HG03103 (cell line): ENCODE measurements around the gene DDX60.
"Not testable (repeated sequence)": the region's sequence is repeated elsewhere in the genome, so short reads cannot be mapped to it uniquely, and the experiment has no call there.

Experiments used
- ATAC-seq: cut with Tn5 transposase; IDR thresholded peaks from one replicate; pipeline ENCODE4 v1.9.1; 2021; ENCODE audit warnings: low read depth; ENCODE audit not compliant: unreplicated experiment

The DDX60 gene

DNA sequence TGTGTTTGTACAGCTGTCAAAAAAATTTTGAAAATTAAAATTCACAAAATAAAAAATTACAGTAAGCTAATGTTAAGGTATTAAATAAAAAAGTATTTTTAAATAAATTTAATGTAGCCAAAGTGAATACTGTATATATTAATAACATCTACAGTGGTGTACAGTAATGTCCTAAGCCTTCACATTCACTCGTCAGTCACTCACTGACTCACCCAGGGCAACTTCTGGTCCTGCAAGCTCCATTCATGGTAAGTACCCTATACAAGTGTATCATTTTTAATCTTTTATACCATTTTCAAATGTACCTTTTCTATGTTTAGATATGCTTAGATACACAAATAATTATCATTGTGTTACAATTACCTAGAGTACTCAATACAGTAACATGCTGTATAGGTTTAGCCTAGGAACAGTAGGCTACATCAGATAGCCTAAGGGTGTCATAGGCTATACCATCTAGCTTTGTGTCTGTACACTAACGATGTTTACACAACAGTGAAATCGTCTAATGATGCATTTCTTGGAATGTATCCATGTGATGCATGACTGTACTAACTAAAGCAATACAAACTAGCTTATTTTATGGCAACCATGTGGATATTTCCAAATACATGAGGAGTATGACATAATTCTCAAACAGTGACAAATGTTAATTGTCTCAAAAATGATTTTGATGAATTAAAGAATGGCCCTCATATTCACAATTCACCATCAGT is 13.7 kb downstream of the DDX60 start:
- no peak for ATAC-seq

DNA sequence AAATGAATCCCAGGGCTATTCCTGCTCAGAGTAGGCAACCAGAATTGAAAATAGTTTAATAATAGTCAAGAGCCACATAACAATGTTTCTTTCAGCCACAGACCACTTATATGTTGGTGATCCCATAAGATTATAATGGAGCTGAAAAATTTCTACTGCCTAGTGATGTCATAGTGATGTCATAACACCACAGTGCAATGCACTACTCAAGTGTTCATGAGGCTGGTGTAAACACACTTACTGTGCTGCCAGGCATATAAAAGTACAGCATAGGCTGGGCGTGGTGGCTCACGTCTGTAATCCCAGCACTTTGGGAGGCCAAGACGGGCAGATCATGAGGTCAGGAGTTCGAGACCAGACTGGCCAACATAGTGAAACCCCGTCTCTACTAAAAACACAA is 15.1 kb downstream of the DDX60 start:
- ATAC-seq = not testable (repeated sequence)

DNA sequence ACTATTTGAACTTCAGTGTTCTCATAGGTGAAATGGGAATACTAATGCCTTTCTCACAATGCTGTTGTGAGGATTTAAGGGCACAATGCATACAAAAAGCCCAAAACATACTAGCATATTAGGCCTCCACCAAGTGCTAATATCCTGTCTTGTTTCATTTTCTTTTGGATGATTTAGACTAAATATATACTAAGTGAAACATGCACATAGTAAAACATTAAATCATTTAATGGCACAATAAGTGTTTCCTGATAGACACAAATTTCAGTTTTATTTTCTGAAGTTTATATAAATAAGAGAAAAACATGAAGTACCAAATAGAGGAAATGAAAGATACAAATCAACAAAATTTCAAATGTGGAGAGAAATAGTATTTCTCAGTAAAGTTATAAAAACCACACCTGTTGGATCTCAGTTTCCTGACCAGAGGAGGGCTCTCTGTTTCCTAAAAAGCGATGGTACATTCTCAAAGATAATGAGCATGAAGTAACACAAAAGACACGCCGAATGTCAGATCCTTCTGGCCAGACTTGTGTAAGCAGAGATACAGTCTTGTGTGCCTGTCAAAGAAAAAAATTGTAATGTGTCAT is 25.1 kb downstream of the DDX60 start:
- no peak for ATAC-seq

DNA sequence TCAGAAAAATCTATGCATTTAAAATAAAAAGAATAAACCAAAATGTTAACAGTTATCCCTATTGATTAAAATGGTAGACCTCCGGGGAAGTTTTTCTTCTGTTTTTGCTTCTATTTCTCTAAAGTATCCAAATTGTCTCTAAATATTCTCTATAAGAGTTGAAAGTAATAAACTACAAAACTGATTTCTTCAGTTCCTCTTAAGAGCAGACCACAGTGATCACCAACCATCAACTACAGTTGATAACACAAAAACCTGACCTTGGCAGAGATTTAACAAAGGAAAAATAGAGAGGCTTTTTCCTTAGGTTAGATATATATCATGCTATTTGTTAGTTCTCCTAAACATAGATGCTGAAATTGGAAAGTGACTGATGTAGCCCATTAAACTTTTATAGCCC is 27.3 kb downstream of the DDX60 start:
- no peak for ATAC-seq

DNA sequence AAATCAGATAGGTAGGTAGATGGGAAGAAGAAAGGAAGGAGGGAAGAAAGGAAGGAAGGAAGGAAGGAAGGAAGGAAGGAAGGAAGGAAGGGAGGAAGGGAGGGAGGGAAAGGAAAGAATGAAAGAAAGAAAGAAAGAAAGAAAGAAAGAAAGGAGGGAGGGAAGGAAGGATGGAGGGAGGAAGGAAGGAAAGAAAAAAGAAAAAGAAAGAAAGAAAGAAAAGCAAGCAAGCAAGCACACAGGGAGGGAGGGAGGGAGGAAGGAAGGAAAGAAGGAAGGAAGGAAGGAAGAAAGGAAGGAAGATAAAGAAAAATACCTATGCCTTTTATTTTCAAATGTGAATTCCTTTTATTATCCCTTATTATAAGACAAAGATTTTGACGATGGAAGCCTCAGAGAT is 32.7 kb downstream of the DDX60 start:
- ATAC-seq = not testable (repeated sequence)

DNA sequence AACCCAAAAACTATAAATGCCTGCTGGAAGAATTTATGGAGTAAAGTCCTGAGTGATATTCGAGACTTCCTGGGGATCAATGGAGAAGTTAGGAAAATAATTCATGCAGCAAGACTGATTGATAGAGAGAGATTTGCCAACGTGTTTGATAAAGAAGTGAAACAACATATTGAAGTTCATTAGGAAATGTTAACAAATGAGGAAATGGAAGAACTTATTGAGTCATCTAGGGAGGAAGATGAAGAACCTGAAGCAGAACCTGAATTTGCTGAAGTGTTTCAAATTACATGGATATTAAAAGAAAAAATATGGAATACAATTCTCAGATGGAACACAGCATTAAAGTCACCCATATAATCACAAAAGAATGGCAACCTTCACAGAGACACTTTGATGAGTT is 39.0 kb downstream of the DDX60 start:
- ATAC-seq = no peak

DNA sequence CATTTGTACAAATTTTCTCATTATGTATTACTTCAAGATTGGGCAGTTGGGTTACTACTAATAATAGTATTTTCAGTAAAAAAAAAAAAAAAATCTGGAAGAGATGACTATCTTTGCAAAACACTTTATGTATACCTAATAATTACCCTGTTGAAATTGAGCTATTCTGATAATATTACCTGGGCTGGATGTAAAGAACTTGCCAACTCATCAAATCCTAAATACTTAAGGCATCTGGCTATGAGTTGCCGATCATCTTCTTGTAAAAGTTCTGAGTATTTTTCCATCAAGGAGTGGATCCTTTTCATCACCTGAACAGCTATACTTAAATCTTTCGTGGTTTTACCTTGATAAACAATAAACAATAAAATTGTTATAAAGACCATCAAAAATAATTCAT is 42.7 kb downstream of the DDX60 start:
- no peak for ATAC-seq

DNA sequence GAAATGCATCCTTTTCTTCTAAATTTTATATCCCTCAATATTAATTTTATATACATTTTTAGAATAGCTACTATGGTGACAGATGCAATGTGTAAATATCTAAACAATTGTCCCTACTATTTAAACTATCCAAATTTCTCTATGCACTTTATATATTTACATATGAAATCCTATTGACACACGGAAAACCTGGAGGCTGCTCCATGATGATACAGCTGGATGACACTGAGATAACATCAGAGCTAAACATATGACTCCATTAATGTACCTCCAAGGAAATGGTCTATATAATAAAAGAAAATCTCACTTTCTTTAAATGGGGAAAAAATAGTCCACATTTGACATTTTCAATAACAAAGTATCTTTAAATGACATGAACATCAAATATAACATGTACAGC is 43.7 kb downstream of the DDX60 start:
- no peak for ATAC-seq

DNA sequence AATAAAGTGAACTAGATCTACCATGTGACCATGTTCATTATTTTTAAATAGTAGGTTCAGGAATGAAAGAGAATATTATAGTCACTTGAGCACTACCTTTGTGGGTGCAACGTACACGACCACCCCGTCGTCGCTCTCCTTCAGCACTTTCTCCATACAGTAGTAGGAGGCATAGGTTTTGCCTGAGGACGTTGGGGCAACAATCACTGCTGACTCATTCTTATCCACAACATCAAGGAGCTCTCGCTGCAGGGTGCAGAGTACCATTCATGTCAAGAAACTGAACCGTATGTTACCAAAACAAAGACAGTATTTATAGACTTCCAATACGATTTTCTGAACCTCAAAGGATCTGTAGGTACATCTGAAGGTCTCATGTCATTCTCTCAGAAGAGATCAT is 44.7 kb downstream of the DDX60 start:
- ATAC-seq = no peak

DNA sequence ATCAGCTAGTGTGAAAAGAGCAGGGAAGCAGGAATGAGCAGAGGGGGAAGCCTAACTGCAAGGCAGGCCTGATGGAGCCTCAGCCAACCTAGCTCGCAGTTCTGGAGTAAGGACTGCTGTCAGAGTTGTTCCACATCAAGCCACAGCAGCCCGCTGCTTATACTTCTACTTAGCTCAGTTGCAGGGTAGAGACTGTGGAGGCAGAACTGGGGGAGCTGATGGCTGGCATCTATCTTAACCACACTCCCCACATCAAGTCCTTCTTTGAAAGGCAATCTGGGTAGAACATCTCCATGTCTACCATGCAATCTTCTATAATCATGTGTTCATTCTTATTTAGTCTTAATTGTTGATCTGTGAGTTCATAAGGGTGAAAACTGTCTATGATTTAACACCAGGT is 46.1 kb downstream of the DDX60 start:
- ATAC-seq = no peak

DNA sequence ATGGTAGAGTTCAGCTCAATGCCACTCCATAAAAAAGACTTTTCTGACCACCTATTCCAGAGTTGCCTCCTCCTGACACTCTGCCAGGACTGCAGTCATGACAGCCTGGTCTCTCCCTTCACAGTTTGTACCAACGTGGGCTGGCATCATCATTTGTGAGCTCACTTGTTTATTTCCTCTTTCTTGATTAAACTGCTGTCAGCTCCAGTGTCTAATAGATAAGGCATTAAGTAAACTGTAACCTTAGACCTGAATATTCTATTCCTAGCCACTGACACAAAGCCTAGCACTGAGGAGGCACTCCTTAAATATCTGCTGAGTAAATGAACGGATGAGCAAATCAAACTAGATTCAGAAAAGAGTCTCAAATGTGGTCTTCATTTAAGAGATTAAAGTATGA is 48.7 kb downstream of the DDX60 start:
- ATAC-seq = no peak

DNA sequence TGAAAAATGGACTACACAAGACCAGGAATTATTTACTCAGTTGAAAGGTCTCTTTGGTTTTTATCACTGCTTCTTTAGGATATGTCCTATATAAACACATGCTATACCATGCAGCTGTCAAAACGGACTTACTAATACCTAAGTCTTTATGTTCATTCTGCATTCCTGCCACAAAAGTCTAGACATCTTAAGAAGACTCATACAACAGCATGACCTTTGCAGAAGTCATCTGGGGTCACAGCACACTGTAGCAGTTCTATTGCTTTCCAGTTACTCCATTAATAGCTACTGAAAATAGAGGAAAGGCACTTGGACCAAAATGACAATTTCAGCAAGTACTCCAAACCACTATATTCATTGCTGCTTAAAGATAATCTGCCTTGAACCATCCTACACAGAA is 53.2 kb downstream of the DDX60 start:
- no peak for ATAC-seq

DNA sequence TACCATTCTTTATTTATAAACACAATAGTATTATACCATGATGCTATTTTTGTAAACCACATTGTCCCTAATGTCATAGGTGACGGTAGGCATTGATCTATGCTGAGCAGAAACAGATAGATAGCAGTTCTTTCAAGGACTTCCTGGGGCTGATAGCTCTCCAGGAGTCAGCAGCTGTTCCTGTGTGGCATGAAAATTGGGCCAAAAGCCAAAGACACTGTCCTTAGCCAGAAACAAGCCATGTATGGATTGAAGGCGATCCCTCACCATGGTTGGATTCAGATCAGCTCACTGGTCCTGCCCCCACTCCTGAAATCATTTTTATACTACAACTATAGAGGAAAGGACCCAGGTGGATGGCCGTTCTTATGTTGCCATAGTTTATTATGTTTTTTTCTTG is 53.6 kb downstream of the DDX60 start:
- no peak for ATAC-seq

DNA sequence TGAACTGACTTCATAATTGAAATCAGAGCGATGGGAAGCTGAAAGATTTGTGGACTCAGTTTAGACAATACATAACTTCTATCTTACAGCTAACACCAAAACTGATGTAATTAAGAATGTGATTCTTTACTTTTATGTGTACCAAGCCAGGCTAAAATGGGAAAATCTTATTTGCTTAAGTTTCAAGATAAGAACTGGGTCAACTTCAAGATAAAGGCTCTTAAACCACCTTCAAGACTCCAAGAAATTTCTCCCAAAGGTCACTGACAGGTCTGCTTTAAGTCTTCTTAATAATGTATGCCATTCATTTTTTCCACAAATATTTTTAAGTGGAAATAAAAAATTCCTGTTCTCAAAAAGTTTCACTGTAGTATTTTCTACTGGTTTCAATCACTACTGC is 55.5 kb downstream of the DDX60 start:
- no peak for ATAC-seq

DNA sequence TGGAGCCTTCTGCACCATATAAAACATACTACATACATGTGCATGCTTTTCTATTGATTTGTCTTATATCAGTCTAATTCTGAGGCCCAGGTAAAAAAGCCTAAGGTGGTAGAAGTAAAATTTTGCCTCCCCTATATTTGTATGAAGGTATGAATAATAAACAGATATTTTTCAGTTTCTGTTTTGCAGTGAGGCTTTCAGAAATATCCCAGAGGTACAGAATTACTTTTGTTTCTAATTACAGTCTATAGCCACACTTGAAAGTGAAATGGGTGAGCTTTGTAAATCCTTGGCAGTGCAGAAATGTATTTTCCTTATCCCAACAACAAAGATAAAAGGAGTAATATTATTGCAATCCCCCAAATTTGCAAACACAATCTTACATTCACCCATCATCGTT is 59.5 kb downstream of the DDX60 start:
- ATAC-seq = no peak

DNA sequence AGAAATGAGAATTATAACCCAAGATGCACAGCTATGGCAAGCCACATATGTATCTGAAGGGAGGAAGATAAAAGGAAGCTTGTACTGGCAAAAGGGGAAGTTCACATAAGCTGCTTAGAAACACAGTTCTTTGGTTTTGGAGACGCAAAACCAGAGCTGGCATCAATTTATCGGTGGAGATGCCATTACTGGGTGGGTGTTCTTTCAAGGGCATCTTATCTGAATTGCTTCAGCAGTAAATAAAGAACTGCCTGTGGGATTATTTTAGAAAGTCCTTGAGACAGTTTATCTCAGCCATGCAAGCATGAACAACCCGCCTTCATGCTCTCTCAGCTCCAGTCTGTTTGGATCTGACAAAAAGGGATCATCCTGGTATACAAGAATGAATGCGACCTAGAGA is 60.8 kb downstream of the DDX60 start:
- no peak for ATAC-seq

DNA sequence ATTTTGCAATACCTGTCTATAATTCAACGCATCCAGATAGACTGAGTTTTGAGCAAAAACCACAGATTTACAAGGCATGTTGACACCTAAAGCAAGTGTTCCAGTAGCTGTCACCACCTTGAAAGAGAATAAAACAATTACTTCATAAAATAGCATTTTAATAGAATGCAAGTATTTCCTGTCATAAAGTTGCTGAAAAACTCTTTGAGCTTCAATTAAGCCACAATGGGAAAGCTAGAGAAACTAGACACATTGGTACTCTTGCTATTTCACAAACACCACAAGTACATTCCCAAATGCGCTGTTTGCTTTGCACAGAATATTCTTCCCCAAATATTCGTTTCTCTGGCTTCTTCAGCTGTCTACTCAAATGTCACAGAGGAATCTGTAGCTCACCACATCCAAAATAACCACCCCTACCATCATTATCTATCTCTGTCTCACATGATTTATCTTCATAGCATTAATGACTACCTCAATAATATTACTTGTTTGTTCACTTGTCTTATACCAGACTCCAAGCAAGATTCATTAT is 70.3 kb downstream of the DDX60 start:
- no peak for ATAC-seq

DNA sequence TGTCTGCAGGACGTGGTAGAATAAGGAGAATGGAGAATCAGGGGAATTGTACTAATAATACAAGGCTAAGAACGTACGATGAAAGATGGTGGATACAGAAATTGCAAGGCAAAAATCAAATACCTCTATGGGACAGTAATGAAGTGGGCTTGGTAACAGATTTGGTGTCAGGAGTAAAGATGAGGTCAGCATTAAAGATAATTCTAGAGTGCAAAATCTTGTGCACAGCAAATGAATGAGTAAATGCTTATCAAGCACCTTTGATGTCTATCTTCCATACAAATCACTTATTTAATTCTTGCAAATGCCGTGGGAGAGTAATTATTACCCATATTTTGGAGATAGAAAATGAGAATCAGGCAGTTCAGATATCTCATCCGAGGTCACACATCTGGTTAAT is 70.9 kb downstream of the DDX60 start:
- no peak for ATAC-seq

DNA sequence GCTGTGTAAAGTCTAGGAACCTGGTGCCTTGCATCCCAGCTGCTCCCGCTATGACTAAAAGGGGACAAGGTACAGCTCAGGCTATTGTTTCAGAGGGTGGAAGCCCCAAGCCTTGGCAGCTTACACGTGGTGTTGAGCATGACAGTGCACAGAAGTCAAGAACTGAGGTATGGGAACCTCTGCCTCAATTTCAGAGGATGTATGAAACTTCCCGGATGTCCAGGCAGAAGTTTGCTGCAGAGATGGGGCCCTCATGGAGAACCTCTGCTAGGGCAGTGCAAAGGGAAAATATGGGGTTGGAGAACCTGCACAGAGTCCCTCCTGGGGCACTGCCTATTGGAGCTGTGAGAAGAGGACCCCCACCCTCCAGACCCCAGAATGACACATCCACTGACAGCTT is 76.6 kb downstream of the DDX60 start:
- ATAC-seq = no peak

DNA sequence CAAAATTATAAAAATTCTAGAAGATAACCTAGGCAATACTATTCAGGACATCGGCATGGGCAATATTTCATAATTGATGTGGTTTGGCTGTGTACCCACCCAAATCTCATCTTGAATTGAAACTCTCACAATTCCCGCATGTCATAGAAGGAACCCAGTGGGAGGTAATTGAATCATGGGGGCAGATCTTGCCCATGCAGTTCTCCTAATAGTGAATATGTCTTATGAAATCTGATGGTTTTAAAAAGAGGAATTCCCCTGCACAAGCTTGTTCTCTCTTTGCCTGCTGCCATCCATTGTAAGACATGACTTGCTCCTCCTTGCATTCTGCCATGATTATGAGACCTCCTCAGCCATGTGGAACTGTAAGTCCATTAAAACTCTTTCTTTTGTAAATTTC is 77.7 kb downstream of the DDX60 start:
- ATAC-seq = no peak

DNA sequence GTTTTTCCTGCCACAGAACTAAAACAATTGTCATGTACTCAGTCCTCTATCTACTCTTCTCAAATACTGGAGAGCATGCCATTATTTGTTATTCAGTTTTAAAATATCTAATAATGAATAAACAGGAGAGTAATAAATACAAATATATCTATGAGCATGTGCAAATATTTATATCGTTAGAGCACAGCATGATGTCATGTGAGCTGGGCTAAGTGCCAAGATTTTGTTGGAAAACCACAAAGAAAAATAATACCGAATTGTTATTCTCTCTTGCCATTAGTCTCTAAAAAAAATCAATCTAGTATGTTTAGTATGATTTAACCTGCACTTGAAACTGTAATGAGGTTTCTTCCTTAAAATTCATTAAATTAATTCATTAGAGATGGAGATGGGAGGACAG is 97.3 kb downstream of the DDX60 start:
- ATAC-seq = no peak

DNA sequence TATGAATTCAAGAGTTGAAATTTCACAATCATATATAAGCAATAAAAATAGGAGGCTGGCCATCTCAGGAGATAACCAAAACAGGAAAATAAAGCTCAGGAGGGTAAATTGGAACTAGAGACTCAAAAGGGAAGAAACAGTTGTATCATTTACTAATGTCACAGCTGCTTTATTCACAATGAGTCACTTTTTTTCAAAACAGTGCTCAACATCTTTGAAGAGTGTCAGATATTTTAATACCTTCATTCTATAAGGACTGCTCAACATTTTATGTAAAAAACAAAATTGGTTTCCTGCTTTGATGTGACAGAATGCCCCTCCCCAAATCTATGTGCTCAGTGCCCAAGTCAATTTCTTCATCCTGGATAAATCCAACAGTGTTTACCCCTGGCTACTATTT is 97.7 kb downstream of the DDX60 start:
- ATAC-seq = no peak
